ENCODE measurements around the gene ARL15.

DNA sequence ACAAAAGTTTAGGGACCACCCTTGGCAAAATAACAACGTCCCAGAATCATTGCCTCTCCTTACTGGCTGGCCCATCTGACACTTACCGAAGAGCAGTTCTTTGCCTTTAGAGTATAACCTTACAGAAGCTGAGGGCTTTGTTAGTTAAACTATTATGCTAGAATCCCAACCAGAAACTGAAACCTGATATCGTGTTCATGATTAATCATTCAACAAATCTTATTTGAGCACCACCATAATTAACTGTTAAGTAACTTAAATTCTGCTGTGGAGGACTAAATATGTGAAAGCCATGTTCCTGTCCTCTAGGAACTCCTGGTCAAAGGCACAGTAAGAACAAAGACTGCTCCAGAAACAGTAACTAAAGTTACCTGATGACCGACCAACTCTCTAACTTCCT lies 104.9 kb downstream of the ARL15 start:
- TF ChIP-seq POLR2A (IDR thresholded peaks at IDR 0.05; ENCODE audit: extremely low read depth, insufficient read length) = no peak
- TF ChIP-seq CTCF (IDR thresholded peaks at IDR 0.05; ENCODE audit: low read depth, low read length) = no peak
- no peak for TF ChIP-seq MAX (IDR thresholded peaks at IDR 0.05; ENCODE audit: low read depth, low read length)
- TF ChIP-seq MYC (IDR thresholded peaks at IDR 0.05; ENCODE audit: low read depth, low read length) = no peak
